ENCODE results near the gene MUC4.

DNA sequence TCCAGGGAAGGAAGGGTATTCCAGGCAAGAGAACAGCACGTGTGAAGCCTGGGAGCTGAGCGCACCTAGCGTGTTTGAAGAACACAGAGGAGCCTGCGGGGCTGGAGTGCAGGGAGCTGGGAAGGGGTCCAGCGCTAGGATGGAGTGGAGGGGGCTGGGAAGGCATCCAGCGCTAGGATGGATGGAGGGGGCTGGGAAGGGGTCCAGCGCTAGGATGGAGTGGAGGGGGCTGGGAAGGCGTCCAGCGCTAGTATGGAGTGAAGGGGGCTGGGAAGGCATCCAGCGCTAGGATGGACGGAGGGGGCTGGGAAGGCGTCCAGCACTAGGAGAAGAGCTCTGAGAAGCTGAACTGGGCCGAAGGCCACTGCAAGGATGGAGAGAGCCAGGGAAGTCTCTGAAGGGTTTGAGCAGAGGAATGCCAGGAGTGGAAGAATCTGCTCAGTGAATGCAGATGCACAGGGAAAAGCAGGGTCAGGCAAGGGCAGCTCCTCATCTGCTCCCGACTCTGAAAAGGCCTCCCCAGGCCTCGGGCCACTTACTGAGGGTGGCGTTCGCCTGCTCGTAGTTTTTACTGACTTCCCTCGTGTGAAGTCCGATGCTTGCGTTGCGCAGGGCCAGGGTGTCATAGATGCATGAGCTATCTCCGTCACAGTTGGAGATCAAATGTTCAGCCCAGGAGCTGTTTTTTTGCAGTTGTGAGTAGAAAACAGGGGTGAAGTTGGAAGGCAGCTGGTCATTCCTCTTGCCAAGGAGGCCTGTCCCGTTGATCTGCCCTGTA is 51.2 kb downstream of the MUC4 start:
- no peak for TF ChIP-seq POLR2AphosphoS5 (IDR thresholded peaks at IDR 0.05)
- TF ChIP-seq, protein P1, sequence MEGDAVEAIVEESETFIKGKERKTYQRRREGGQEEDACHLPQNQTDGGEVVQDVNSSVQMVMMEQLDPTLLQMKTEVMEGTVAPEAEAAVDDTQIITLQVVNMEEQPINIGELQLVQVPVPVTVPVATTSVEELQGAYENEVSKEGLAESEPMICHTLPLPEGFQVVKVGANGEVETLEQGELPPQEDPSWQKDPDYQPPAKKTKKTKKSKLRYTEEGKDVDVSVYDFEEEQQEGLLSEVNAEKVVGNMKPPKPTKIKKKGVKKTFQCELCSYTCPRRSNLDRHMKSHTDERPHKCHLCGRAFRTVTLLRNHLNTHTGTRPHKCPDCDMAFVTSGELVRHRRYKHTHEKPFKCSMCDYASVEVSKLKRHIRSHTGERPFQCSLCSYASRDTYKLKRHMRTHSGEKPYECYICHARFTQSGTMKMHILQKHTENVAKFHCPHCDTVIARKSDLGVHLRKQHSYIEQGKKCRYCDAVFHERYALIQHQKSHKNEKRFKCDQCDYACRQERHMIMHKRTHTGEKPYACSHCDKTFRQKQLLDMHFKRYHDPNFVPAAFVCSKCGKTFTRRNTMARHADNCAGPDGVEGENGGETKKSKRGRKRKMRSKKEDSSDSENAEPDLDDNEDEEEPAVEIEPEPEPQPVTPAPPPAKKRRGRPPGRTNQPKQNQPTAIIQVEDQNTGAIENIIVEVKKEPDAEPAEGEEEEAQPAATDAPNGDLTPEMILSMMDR (IDR thresholded peaks at IDR 0.05; ENCODE audit: poor library complexity, severe bottlenecking): no peak
- TF ChIP-seq TAF1 (IDR thresholded peaks at IDR 0.05; ENCODE audit: low read depth): no peak
- TF ChIP-seq EP300 (conservative IDR thresholded peaks at IDR 0.05; ENCODE audit: poor library complexity, severe bottlenecking): no peak
- TF ChIP-seq RAD21 (conservative IDR thresholded peaks at IDR 0.05): no peak
